RKO (cell line): ENCODE data around the gene GTSF1L.

ENCODE experiments used
- DNase-seq: peaks from one replicate; pipeline ENCODE4 v3.0.0-alpha.2; 2016; ENCODE audit warnings: low spot score

Gene GTSF1L

DNA sequence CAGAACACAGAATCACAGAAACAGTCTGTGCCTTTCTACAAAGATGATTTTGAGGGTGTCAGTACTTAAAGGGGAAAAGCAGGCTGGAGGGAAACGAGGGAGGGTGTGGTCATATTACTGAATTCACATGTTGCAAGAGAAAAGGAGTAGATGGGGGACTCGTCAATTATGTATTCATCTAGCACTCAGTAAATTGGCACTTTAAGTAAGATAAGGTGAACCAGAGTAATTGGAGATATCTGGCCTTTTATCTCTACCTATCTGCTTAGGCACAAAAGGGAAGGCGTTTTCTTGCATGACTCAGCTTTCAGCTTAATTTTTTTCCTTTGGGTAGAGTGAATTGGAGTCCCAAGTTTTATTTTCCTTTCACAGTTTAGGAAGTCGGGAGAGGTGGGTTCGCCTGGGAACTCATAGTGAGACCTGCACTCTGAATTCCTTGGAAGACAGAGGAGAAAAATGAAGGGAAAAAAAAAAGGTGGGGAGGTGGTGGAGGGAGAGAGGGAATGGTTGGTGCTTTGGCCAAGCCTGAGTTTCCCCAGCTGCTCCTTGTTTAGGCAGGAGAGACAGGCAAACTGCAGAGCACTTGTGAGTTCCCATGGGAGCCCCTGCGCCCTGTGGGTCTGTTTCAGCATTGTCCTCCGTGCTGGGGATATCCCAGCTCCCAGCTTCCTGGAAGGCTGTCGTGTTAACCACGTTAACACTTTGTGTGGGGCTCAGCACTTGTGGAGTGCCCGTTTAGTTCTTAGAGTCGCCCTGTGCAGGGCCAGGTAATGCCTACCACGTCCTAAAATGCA is 19.7 kb upstream of the GTSF1L start:
- no peak for DNase-seq

DNA sequence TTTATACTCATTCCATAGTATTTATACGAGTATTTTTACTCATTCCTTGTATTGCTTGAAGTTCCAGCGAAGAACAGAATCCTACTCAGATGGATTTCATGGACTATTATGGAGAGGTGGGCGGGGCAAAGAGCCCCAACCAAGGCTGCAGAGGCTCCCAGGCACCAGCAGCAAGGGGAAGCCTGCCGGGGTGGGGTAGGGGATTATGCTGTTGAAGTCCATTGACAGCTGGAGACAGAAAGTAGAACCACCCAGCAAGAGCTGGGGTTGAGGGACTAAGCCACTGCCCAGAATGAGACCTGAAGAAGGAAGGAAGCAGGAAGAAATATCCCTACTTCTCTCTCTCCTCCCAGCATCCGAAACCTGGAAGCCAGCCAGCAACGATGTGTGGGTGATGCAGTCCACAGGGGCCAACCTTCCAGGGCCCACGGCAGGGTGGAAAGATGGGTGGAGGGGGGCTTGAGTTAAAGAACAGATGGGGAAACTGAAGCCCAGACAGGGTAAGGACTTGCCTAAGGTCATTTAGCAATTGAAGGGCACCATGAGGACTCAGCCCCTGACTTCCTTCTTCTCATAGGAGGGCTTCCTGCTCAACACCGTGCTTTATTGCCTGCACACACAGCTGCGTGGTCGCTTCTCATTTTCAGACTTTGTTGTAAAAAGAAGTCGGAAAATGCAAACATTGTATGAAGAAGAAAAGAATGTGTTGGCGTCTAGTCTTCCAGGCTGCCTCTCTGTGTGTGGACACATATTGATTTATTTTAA is 18.3 kb upstream of the GTSF1L start:
- no peak for DNase-seq

DNA sequence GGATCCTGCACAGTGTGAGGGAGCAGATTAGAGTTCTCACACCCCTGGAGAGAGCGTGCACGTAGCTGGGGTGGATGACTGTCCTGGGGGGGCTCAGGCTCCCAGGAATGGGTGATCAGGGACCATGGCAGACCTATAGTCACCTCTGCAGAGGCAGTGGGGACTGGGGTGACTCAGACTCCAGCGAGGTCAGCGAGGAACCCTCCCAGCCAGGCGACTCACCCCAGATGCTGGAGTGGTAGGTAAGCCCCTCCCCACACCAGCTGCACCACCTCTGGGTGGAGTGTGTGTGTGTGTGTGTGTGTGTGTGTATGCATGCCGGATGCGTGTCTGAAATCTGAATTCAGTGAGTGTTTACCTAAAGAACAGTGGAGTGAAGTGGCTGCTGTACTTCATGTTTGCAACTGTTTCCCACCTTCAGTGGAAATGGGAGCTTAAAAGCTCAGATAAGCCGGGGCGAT is 17.4 kb upstream of the GTSF1L start:
- no peak for DNase-seq

DNA sequence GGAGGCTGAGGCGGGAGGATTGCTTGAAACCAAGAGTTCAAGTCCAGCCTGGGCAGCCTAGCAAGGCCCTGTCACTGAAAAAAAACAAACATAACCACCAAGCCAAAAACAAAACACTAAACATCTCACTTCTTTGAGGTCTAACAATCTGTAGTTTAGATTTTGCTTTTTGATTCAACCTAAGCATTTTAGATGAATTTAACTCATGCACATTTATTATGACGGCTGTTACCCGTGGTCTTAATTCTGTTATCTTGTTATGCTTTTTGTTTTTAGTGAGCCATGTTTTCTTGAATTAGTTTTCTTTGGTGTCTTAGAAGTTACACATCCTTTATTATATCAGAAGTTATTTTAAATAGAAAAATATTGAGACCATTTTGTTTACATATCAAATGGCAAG is 13.8 kb upstream of the GTSF1L start:
- no peak for DNase-seq

DNA sequence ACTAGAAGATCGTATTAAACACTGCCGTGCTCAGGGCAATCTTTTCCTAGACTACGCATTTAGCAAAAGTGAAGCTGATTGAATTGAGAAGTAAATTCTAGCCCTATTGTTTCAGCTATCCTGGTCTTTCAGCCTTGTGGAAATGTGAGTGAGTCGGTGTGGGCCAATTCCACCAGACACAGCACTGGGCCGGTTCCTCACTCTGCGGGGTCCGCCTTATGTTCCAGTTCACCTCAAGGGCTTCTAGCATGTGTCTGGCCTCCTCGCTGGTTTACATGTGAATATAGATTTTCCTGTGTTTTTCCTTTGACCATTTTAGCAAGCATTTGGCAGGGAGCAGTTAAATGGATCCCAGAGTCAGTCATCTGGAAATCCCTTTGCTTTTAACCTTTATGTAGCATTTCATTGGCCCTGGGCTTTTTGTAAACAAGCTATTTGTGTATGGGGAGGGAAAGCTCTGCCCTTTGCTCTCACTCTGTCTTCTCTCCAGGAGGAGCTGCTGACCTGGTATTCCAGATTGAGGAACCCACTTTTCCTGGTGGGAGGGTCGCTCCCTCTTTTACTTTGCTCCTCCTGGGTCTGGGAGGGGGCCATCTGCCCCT is 12.4 kb upstream of the GTSF1L start:
- DNase-seq: no peak

DNA sequence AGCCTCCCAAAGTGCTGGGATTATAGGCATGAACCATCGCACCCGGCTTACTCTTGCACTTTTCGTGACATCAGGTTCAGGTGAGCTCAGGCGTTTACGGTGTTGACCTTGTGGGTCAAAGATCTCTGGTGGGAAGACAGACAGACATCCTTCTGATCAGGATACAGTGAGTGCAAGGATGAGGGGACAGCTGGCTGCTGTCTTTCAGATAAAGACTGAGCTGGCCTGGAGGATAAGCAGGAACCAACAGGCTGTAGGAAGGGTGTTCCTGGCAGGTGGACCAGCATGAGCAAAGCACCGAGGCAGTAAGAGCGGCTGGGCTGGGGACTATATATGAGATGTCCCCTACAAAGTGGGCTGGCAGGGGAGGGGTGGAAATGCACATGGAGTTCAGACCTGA is 11.1 kb upstream of the GTSF1L start:
- DNase-seq: no peak

DNA sequence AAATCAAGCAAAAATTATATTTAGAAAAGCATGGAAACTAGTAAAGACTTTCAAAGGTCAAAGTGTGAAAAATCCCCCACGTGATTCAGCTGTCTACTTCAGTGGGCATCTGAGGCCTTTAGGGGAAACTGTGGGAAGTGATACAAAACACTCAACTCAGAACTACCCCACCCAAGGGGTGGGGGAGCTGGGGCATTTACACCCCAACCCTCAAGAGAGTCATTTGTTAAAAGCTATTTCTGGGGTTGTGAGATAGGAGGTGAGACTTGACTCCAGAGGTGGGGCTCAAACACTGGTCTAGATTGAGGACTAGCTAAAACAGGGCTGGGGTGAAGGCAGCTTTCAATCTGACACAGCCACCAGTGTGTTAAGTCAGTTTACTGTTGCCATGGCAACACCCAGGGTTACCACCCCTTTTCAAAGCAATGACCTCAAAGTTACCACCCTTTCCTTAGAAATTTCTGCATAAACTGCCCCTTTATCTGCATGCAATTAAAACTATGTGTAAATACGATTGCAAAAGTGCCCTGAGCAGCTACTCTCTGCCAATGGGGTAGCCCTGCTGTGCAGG is 9.9 kb upstream of the GTSF1L start:
- peak; percentile 28 for DNase-seq

DNA sequence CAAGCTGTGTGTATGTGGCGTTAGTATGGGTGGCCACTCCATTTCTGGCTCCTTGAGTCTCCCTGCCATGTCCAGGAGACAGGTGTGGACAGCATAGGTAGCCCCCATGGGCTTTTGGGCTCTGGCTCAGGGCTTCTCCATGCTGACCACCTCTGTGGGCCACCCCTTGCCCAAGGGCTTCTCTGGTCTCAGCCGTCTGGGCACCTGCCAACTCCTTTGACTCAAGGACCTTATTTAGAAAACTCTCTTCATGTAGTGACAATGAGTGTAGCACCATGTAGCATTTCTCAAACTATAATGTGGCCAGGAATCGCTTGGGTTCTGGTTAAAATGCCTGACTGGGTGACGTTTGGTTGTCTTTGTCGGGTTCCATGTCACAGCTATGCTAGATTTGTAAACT is 5.1 kb upstream of the GTSF1L start:
- DNase-seq: no peak

DNA sequence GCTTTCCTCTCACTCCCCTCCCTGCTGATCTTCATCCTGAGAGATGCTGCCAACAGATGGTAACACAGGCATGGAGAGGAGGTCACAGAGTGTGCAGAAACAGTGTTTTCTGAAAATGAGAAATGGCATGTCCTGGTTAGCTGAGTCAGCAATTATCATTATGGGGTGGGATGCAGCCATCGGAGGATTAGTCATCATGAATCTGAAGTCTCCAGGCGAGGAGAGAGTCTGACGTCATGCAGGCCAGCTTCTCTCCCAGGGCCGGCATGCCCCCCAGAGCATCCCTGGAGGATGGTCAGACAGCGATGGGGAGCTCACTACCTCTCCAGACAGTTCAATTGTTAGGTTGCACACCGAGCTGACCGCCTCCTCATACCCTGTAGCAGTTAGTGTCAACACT is 4.7 kb upstream of the GTSF1L start:
- peak; percentile 48 for DNase-seq

DNA sequence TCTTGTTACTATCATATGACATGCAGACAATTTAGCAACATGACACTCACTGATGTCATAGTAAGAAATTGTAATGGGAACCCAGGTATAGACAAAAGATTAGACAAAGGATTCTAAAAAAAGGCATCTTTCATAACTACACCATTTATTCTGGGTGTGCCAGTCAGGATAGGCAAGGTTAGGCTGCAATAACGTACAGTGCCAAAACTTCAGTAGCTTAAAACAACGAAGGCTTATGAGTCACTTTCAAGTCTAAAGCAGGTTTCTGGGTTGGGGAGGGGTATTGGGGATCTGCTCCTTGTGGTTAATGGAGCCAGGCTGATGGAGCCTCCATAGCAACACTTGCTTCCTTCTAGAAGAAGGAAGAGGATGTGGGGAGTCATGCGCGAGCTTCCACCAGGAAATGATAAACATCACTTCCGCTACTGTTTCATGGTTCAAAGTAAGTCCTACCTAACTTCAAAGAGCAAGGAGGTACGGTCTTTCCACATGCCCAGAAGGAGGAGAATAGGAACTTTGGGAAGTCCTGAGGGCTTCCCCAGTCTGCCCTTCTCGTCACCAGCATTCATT is 2.0 kb upstream of the GTSF1L start:
- DNase-seq: no peak

DNA sequence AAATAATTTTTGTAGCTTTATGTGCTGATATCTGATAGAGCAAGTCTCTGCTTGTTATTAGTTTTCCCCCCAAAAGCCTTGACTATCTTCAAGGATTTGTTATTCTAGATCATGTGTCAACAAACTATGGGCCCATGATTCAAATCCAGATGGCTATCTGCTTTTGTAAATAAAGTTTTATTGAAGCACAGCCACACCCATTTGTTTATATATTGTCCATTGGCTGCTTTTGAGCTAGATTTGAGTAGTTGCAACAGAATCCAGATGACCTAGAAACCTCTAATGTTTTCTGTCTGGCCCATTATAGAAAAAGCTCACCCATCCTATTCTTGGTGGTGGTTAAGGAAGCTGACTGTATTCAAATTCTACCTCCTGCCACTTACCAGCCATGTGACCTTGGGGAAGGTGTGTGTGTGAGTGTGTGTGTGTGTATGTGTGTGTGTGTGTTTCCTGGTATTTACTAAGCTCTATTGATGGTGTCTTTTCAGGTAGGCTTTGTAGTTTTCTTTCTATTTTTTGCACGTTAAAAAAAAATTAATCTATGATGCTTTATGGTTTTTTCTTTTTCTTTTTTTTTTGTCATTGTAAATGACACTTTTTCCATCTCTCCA is 1.3 kb upstream of the GTSF1L start:
- no peak for DNase-seq

DNA sequence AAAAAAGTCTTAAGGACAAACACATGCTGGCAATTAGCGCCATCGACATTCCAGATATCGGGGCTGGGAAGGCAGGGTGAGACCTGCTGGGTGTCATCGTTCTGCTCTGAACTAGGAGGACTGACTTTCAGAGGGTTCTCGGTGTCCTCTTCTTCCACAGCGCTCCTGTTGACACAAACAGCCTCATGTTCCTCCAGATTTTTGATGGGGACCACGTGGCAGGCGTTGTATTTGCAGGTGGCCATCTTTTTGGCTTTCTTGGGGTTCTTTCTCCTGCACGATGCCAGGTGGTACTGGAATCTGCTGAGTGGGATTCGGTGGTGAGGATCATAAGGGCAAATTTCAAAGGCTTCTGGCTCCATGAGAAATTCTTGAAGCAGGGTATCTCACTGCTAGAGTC is 469 bp downstream of the GTSF1L start:
- no peak for DNase-seq

DNA sequence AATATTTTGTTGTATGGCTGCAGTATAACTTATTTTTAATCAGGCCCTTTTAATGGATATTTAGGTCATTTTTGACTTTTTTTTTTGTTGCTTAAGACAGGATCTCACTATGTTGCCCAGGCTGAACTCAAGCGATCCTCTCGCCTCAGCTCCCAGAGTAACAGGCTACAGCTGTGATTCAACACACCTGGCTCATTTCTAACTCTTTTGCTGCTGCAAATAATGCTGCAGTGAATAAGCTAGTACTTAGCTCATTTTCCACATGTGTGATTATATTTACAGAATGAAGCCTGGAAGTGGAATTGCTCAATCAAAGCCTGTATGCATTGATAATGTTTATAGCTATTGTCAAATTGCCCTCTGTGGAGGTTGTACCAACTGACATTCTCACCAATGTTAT is 1.1 kb downstream of the GTSF1L start:
- DNase-seq: no peak

DNA sequence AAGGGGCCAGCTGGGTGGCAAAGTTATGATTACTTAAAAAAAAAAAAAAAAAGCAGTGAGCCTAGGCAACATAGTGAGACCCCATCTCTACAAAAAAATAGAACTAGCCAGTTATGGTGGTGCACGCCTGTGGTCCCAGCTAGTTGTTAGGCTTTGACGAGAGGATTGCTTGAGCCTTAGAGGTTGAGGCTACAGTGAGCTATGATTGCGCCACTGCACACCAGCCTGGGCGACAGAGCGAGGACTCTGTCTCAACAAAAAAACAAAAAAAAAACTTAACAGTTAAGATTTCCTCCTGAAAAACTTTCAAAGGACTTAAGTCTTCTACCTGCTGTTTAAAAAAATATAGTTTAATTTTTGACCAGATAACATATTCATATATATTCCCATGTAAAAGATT is 2.4 kb downstream of the GTSF1L start:
- DNase-seq: no peak

DNA sequence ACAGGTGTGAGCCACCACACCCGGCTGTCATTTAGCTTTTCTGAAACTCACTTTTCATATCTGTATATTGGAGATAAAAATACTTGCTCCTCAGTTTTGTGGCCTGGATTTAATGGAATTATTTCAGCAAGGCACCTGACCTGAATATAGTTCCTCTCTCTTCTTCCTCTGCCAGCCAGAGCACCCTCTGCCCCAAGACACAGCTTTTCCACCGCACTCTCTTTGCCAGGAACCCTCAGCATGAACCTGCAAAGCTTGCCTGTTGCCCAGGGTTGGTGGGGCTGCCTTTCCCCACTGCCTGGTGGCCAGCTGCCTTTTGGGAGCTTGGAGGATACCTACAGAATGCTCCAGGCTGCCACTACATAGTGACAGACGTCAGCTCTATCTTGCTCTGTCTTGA is 3.1 kb downstream of the GTSF1L start:
- no peak for DNase-seq

DNA sequence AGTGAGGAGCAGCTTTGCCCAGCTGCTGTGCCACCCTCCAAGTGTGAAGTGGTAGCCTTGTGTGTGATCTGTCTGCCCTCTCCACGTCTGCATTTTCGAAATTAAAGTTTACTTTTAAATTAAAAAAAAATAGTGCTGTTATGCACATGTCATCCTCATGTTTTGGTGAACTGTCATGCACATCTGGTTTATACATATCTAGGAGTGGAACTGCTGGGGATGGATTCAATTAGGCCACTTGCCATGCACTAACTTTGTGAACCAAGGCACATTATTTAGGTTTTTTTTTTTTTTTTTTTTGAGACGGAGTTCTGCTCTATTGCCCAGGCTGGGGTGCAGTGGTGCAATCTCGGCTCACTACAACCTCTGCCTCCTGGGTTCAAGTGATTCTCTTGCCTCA is 3.6 kb downstream of the GTSF1L start:
- DNase-seq: no peak

DNA sequence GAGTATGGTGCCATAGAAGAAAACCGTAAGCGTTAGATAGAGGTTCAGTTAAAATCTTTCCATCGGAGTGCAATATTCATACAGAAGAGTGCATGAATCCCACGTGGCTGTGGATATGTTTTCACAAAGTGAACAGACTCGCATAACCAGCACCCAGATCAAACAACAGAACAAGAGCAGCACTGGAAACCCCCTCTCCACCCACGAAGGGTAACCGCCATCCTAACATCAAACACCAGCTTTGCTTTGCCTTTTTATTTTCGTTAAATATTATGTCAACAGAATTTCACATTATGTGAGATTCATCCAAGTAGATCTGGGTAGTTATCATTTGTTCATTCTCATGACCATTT is 4.7 kb downstream of the GTSF1L start:
- DNase-seq: no peak

DNA sequence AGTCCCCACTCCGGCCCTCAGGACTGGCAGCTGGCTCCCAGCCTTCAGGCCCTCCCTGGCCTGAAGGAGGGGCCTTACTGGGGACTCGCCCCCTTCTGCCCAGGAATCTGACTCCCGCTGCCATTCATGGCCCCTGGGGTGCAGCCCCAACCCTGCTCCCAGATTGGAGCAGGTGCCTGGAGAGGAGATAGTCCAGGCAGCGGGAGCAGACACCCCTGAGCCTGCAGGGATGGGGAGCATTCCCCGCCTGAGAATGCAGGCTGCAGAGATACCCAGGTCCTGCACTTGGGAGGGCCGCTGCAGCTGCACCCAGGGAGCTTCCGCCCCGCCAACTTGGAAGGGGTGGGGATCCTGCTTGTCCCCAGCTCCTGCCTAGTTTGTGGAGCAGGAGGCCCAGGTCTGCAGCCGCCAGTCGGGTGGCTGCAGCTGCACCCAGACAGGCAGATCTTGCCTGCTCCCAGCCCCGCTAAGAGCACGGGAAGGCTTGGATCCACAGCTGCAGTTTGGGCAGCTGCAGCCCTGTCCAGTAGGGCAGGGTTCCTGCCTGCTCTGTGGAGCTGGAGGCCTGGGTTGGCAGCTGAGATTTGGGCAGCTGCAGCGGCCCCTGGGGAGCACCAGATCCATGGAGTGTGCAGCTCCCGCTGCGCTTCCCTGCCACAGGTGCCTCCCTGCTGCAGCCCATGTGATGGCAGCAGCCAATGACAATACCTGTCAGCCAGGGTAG is 5.2 kb downstream of the GTSF1L start:
- no peak for DNase-seq

DNA sequence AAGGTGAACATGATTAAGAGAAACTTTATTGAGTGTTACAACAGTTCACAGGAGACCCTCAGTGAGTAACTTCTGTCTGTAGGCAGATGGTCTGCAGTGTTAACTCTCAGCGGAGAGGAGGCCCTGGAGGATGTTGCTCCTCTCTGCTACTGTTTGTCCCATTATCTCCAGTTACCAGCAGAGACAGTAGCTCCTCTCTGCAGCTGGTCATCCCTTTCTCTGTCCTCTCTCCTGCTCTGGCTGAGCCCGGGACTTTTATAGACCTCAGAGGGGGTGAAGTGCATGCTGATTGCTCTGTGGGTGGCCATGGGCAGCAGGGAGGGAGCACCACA is 5.7 kb downstream of the GTSF1L start:
- DNase-seq: no peak

DNA sequence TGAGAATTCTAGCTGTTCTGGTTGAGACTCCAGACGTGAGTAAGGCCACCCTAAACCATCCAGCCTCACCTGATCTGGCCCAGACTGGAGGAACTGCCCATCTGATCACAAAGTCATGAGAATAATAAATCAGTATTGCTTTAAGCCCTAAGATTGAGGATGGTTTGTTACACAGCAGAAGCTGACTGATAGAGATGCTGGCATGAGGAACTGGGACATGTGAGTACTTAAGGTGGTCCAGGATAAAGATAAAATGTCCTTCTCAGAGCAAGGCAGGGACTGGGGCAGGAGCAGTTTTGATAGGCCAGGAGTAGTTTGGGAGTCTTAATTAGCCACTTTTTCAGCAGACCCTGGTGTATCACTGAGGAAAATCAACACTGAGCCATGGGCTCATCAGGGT is 6.8 kb downstream of the GTSF1L start:
- no peak for DNase-seq

DNA sequence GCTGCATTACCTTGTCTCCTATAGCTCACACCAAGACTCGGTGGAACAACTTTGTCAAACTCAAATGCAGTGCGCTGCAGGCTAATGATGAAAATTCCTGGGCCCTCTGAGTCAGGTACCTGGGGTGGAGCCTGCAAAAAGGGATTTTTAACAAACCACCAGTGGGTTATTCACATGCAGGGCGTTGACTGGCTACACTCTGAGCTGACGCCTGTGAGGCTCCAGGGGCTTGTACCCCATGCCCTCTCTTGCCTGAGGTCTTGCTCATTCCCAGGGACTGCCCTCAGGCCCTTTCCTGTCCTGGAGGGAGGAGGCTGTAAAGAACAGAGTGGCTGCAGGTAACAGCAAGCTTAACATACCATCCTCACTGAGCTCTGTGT is 9.2 kb downstream of the GTSF1L start:
- DNase-seq: no peak
